Hematopoietic multipotent progenitor cell treated with erythropoietin and hydrocortisone succinate and interleukin-3 and kit ligand, for 6 days (in vitro differentiated cells): ENCODE results near the gene WDR64.
"Not testable (repeated sequence)": the region's sequence is repeated elsewhere in the genome, so short reads cannot be mapped to it uniquely, and the experiment has no call there.

Experiments used
- DNase-seq: peaks from one replicate; pipeline ENCODE4 v3.0.0-alpha.2; 2015

Gene WDR64

GRCh38 chr1:241632987-241633386, 19.1 kb upstream of the WDR64 start:
- DNase-seq = no peak

- no peak for DNase-seq
These were observed 16.4 kb upstream of the WDR64 start for GRCh38 chr1:241635556-241636152.

DNA sequence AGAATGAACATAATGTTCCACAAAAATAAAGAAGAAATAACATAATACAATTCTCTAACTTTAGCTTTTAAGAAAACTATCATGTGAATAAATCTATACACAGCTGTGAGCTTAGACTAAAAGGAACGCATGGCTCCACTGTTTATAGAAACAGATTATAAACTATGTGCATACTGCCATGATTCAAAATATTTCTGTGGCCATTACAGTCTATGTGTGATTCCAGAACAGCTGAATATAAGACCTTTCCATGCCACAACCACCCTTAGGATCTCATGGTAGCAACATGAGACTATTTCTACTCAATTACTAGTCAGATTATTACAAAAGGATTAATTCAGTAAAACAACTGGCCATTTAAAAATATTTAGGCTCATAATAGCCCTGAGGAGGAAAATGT, 15.8 kb upstream of the WDR64 start:
- no peak for DNase-seq

DNA sequence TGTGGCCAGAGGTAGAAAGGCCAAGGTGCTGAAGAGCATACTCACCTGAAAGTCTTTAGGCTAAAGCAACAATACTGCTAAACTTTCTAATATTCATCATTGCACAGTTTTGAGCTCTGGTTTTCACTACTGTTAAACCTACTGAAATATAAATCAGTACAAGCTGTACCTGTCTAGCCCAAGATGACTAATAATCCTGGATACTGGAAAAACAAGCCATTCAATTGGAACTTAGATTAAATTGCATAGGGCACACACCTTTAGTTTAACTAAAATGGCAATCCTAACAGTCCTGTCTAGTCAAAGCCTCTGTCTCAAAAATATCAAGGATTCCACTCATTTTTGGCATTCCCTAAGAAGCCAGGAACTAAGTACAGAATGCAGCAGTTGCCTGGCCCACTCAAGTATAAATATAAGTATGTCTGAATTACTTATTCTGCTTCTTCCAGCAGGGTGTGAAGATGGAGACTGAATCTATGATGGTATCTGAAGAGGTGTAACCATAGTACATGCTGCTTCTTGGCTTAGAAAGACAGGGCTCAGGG, 15.0 kb upstream of the WDR64 start:
- no peak for DNase-seq

GRCh38 chr1:241637604-241638003, 14.5 kb upstream of the WDR64 start:
- peak; percentile 61 for DNase-seq

DNA sequence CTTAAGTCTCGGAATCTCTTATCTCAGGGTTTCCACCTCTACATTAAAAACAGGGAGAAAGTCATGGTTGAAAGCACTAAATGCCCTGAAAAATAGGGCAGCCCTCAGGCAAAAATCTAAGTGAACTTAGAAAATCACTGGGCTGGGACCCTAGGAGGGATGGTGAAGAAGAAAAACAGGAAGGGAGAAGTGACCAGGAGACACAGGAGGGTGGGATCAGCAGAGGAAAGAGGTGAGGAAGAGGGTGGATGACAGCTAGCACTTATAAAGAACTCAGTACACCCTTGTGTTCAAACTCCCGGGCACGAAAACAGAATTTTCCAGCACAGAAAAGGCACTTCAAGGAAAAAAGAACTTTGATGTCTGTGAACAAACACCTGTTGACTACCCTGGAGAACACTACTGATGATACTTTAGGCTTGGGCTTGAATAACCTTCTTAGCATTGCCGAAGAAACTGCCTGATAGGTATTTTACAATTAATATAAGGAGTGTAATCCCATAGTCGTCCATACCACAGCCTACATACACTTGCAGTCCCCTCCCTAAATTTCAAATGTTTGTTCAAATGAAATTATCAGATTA, 13.9 kb upstream of the WDR64 start:
- peak; percentile 14 for DNase-seq

DNA sequence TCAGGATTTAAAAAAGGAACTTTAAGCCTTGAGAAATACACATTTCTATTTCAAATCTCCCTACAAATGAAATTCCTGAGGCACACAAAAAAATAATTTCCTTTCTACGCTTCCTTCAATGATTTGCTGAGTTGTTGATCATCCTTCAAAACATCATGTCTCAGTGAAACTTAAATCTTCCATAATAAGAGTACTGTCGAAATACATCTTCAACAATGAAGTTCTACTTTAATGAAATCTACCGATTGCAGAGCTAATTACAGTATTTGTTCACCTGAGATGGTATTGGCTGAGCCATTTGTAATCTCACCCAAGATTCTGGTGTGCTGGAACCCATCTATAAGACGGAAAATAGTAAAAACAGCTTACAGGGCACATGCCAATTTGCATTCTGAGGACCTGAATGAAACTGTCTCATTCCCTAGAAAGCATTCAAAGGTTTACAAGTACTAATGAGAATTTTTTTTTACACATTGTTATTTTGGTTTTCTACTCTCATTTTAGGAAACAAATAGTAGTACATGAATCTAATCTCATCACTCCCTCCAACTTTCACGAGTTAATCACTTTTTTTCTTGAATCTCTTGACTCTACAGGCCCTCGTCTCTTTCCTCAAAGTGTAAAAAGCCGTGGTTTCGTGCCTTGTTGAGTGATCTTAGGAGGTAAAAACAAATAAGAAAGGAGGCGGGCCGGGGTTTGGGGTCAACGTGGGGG, 13.0 kb upstream of the WDR64 start:
- peak; percentile 44 for DNase-seq

- DNase-seq = peak; percentile 71
These were observed 12.4 kb upstream of the WDR64 start for GRCh38 chr1:241639623-241640148.

GRCh38 chr1:241640149-241640866, 11.8 kb upstream of the WDR64 start, which contains the start of the genes CHML and OPN3:
Gene CHML (minus strand): TSS chr1:241640369. CDS start chr1:241635766, 4,603 bp downstream.
Gene OPN3 (minus strand): TSS chr1:241640369. CDS start chr1:241640254, 115 bp downstream.
- peak; percentile 93 for DNase-seq

GRCh38 chr1:241640867-241641622, 11.0 kb upstream of the WDR64 start:
- peak; percentile 8 for DNase-seq

GRCh38 chr1:241641773-241642592, 10.1 kb upstream of the WDR64 start:
- DNase-seq = no peak

DNA sequence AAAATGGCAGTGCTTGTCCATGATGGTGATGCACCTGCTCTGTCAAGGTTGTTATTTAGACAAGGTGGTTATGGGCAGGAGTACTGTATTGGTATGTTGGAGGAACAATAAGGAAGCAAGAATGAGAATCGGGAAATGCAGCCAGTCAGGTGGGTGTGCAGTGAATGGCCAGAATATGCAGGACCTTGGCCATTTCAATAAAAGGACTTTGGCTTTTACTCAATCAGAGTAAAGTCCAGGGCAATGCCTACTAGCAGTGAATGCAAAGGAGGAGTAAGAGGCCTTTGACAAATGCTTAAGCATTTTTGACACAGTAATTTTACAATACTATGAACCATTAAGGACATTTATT, 9.5 kb upstream of the WDR64 start:
- no peak for DNase-seq

DNA sequence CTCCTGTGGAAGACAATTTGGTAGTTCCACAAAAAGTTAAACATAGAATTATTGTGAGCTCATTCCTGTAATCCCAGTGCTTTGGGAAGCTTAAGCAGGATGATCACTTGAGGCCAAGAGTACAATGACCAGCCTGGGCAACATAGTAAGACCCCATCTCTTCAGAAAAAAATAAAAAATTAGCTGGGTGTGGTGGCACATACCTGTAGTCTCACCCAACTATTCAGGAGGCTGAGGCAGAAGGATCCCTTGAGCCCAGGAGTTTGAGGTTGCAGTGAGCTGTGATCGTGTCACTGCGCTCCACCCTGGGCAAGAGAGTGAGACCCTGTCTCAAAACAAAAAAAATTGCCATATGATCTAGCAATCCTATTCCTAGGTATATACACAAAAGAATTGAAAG, 7.8 kb upstream of the WDR64 start:
- DNase-seq = no peak

GRCh38 chr1:241645199-241645598, 6.9 kb upstream of the WDR64 start:
- no peak for DNase-seq

- DNase-seq = no peak
These were observed 5.9 kb upstream of the WDR64 start for GRCh38 chr1:241646201-241646600.

GRCh38 chr1:241647658-241648057, 4.4 kb upstream of the WDR64 start:
- DNase-seq = no peak

GRCh38 chr1:241648159-241648558, 3.9 kb upstream of the WDR64 start:
- DNase-seq = no peak

DNA sequence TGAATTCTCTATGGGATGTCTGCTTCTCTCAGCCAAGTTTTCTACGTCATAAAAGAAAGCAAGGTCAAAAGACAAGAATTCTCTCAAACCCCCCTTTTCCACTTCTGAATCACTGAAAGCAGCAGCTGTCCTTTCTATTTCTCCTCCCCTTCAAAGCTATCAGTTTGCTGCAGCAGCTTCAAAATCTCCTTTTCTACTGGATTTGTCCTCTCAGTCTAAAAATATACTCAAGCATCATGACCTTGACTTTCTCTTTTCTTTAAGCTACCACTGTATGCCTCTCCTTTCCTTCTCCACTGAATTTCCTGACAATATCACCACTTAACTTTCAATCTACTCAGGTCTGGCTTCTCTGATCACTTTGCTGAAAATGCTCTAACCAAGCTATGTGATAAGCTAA, 1.9 kb downstream of the WDR64 start:
- no peak for DNase-seq

GRCh38 chr1:241654641-241655040, 2.6 kb downstream of the WDR64 start:
- no peak for DNase-seq

GRCh38 chr1:241658081-241658793, 6.2 kb downstream of the WDR64 start:
- DNase-seq = no peak

- not testable (repeated sequence) for DNase-seq
These were observed 6.9 kb downstream of the WDR64 start for GRCh38 chr1:241659016-241659415.
